ENCODE measurements around the gene VSIG1. TPM values are rescaled to one million over a fixed set of nuclear protein-coding genes. Genes with fewer than 3 reads are reported as not detected.
A peak's percentile ranks its signal among the peaks of the same experiment; 100 is the strongest.

VSIG1 gene
- total and polyA plus RNA-seq, 2 donors (not counting 1 experiment from before 2014, with no cell fraction given) = 5.4 to 8.6 TPM

DNA sequence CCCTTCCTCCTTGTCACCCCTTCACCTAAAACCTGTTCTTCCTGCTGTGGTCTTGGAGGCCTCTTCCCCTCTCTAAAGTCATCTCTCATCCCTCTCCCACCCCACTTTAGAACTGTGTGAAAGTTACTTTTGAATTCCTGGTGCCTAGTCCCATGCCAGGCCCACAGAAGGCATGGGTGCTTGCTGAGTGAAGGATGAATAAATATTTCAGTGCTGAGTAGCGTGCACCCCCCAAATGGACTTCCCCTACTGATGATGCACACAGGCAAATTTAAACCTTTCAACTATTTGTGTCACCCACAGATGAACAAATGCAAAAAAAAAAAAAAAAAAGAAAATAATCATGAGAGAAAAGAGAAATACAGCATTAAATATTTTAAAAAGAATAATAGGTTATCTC is 26.7 kb downstream of the VSIG1 start:
- H3K4me3 Mint-ChIP-seq = no peak overlapping the region
- ChIA-PET CTCF (interaction anchor here (0.6 to 2.2 kb wide), 6 partner anchors 9 to 177 kb away, joined by 3 to 5 read pairs (median 3); no protein-coding TSS in a partner anchor), POLR2A (no interaction called here)
- no peak for TF ChIP-seq EZH2 (IDR thresholded peaks at IDR 0.05; ENCODE audit: borderline replicate concordance, insufficient read depth, low read depth, low read length, poor library complexity, severe bottlenecking)
- TF ChIP-seq, protein P1, sequence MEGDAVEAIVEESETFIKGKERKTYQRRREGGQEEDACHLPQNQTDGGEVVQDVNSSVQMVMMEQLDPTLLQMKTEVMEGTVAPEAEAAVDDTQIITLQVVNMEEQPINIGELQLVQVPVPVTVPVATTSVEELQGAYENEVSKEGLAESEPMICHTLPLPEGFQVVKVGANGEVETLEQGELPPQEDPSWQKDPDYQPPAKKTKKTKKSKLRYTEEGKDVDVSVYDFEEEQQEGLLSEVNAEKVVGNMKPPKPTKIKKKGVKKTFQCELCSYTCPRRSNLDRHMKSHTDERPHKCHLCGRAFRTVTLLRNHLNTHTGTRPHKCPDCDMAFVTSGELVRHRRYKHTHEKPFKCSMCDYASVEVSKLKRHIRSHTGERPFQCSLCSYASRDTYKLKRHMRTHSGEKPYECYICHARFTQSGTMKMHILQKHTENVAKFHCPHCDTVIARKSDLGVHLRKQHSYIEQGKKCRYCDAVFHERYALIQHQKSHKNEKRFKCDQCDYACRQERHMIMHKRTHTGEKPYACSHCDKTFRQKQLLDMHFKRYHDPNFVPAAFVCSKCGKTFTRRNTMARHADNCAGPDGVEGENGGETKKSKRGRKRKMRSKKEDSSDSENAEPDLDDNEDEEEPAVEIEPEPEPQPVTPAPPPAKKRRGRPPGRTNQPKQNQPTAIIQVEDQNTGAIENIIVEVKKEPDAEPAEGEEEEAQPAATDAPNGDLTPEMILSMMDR (IDR thresholded peaks at IDR 0.05) = no peak
- no peaks in the 10 kb centered on the region for H3K27me3 Mint-ChIP-seq
- no peak overlapping the region for H2AFZ ChIP-seq (ENCODE audit: insufficient read depth, low read depth, low read length, poor library complexity, severe bottlenecking)
- DNase-seq = peak; percentile 6
- no CpG with 5 or more reads among the region's 1 CpG for WGBS (ENCODE audit: insufficient coverage)
- intact Hi-C loops (cut with micrococcal nuclease) = loop anchor here (5.0 to 10.0 kb wide), 3 partner anchors 174 to 1587 kb away; no protein-coding TSS in a partner anchor
- ATAC-seq (ENCODE audit: low read depth) = no peak
- no peak overlapping the region for H3K4me2 ChIP-seq (replicated peaks; ENCODE audit: low read depth, low read length, poor library complexity, severe bottlenecking)
- H3K9ac ChIP-seq (ENCODE audit: low read length) = no peak overlapping the region
- H3K4me1 ChIP-seq (ENCODE audit: control insufficient read depth in 2 of 2, insufficient read depth in 2 of 2, low read length in 2 of 2) = no peaks in the 10 kb centered on the region
- H3K27ac Mint-ChIP-seq = peak overlapping the region; percentile 80
- no peak overlapping the region for H3K4me3 ChIP-seq (ENCODE audit: control extremely low read depth in 1 of 5, extremely low read depth in 1 of 5, insufficient read depth in 1 of 5, low read depth in 2 of 5, low read length in 4 of 5)
- no peaks in the 10 kb centered on the region for H3K9me3 Mint-ChIP-seq (ENCODE audit: insufficient read depth)
- peaks cover 5% of the 10 kb centered on the region for H3K4me1 Mint-ChIP-seq
- H4K20me1 ChIP-seq (ENCODE audit: control insufficient read depth, insufficient read depth, low read length, poor library complexity, severe bottlenecking) = no peaks in the 10 kb centered on the region
- H3K36me3 ChIP-seq (replicated peaks in 1 of 2; ENCODE audit: control extremely low read depth in 1 of 2, control insufficient read depth in 1 of 2, extremely low read depth in 1 of 2, insufficient read depth in 2 of 2, low read length in 1 of 2) = no peaks in the 10 kb centered on the region
- no peaks in the 10 kb centered on the region for H3K9me3 ChIP-seq (ENCODE audit: control extremely low read depth in 1 of 3, control insufficient read depth in 2 of 3, insufficient read depth in 1 of 3, low read length in 2 of 3)
- H3K27me3 ChIP-seq (replicated peaks in 1 of 4; ENCODE audit: control extremely low read depth in 1 of 4, control insufficient read depth in 3 of 4, insufficient read depth in 4 of 4, low read length in 3 of 4) = no peaks in the 10 kb centered on the region
- no peak overlapping the region for H3K27ac ChIP-seq (ENCODE audit: low read length in 2 of 2)
- no peaks in the 10 kb centered on the region for H3K79me2 ChIP-seq (ENCODE audit: control insufficient read depth, insufficient read depth, low read length)

DNA sequence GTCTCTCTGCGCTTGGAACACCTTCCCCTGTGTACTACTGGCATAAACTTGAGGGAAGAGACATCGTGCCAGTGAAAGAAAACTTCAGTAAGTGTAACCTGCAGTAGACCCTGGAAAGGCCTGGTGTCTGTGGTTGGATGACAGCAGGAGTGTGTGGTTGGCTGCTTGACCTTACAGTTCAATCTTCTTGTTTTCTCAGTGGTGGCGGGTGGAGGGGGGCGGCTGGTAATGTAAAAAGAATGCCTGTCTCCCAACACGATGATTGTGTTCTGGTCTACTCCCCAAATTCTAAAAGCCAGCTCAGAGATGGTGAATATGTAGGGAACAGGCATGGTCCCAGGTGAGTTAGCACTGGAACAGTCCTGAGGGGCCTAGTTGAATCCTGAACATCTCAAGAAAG is 27.9 kb downstream of the VSIG1 start:
- Mint-ChIP-seq H3K9me3 (ENCODE audit: insufficient read depth) (no peaks in the 10 kb centered on the region), H3K27me3 (no peaks in the 10 kb centered on the region), H3K4me3 (no peak overlapping the region), H3K27ac (no peak overlapping the region), H3K4me1 (peaks cover 5% of the 10 kb centered on the region)
- TF ChIP-seq, protein P1 (IDR thresholded peaks at IDR 0.05) = no peak
- no peak for TF ChIP-seq EZH2 (IDR thresholded peaks at IDR 0.05; ENCODE audit: borderline replicate concordance, insufficient read depth, low read depth, low read length, poor library complexity, severe bottlenecking)
- Histone ChIP-seq H4K20me1 (ENCODE audit: control insufficient read depth, insufficient read depth, low read length, poor library complexity, severe bottlenecking) (no peaks in the 10 kb centered on the region), H2AFZ (ENCODE audit: insufficient read depth, low read depth, low read length, poor library complexity, severe bottlenecking) (no peak overlapping the region), H3K79me2 (ENCODE audit: control insufficient read depth, insufficient read depth, low read length) (no peaks in the 10 kb centered on the region), H3K4me2 (replicated peaks; ENCODE audit: low read depth, low read length, poor library complexity, severe bottlenecking) (no peak overlapping the region), H3K27me3 (replicated peaks in 1 of 4; ENCODE audit: control extremely low read depth in 1 of 4, control insufficient read depth in 3 of 4, insufficient read depth in 4 of 4, low read length in 3 of 4) (no peaks in the 10 kb centered on the region), H3K4me3 (ENCODE audit: control extremely low read depth in 1 of 5, extremely low read depth in 1 of 5, insufficient read depth in 1 of 5, low read depth in 2 of 5, low read length in 4 of 5) (no peak overlapping the region), H3K27ac (ENCODE audit: low read length in 2 of 2) (no peak overlapping the region), H3K36me3 (replicated peaks in 1 of 2; ENCODE audit: control extremely low read depth in 1 of 2, control insufficient read depth in 1 of 2, extremely low read depth in 1 of 2, insufficient read depth in 2 of 2, low read length in 1 of 2) (no peaks in the 10 kb centered on the region), H3K4me1 (ENCODE audit: control insufficient read depth in 2 of 2, insufficient read depth in 2 of 2, low read length in 2 of 2) (no peaks in the 10 kb centered on the region), H3K9ac (ENCODE audit: low read length) (no peak overlapping the region), H3K9me3 (ENCODE audit: control extremely low read depth in 1 of 3, control insufficient read depth in 2 of 3, insufficient read depth in 1 of 3, low read length in 2 of 3) (no peaks in the 10 kb centered on the region)
- ATAC-seq (ENCODE audit: low read depth) (no peak), DNase-seq (no peak)
- intact Hi-C loops (cut with micrococcal nuclease) = loop anchor here (1.0 to 10.0 kb wide), 5 partner anchors 52 to 1588 kb away; partner anchors contain the start of gene NCBP2L
- ChIA-PET CTCF (interaction anchor here (1.2 to 1.3 kb wide), 2 partner anchors 13 to 52 kb away, joined by 3 read pairs; no protein-coding TSS in a partner anchor), POLR2A (no interaction called here)
- 92% methylated on average over 2 of the region's 5 CpGs for WGBS (ENCODE audit: insufficient coverage)

All from B cell (primary cell).